ENCODE data around the gene CORO6.

CORO6 gene

DNA sequence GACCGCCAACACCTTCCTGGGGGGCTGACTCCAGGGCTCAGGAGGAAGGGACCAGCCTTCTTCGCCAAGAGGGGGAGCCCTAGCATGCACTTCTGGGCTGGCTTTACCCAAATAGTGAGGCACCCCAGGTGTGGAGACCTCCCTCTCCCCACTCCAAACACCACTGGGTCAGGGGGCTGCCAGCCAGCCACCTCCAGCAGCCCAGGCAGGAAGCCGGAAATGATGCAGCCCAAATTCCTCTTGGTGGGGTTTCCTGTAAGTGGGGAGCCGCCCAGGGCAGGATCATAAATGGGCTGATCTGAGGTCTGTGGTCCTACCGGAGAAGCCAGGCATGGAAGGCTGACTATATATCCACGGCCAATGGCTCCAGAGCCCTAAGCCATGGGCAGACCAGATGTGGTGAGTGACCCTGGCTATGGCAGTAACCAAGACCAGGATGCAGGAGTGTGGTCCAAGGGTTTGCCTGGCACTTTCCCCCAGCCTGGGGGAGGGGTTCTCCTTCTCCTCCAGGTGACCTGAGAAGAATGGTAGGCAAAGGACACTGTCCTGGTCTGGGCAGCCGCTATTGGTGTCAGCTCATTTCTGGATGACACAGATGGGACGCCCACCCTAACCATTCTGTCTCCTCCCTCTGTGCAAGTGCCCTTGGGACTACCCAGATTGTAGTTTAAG is 37.5 kb downstream of the CORO6 start:
- Histone ChIP-seq H3K4me3 (ENCODE audit: insufficient read depth, low read depth, low read length, poor library complexity, severe bottlenecking) (no peak overlapping the region), H3K36me3 (ENCODE audit: control insufficient read depth, insufficient read depth, low read length) (peaks cover 13% of the 10 kb centered on the region), H3K27ac (ENCODE audit: insufficient read depth, low read length, poor library complexity, severe bottlenecking) (peak overlapping the region; percentile 45), H3K27me3 (replicated peaks; ENCODE audit: control insufficient read depth, insufficient read depth, low read length, poor library complexity, severe bottlenecking) (no peaks in the 10 kb centered on the region), H3K9me3 (ENCODE audit: control insufficient read depth, low read length) (no peaks in the 10 kb centered on the region), H3K4me1 (ENCODE audit: control insufficient read depth, insufficient read depth, low read length, poor library complexity, severe bottlenecking) (peaks cover 45% of the 10 kb centered on the region)
- peak in 2 of 3 donors; percentile 15 to 26 for DNase-seq

DNA sequence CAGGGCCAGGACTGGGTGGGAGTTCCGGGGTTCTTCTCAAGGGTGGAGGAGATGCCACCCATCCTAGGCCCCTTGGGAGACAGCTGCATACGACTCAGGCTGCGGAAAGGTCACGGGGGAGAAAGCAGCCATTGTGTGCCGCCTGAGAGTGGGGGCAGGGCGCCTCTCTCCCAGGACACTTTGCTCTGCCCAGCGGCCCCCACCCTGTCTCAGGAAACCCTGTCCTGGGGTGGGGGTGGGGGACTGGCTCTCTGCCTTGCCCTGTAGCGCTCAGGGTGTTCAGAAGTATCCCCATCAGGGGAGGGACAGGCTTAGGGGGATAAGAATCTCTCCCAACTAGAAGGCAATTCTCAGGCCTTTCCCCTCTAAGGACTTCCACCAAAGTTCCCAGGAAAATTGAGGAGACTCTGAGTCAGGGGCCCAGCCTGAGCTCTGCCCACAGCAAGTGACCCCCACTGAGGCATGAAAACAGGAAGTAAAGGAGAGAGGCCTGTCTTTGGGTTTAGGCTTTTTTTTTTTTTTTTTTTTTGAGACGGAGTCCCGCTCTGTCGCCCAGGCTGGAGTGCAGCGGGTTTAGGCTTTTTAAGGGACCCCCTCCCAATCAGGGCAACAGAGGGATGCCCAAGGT is 38.1 kb downstream of the CORO6 start:
- Histone ChIP-seq H3K9me3 (ENCODE audit: control insufficient read depth, low read length) (no peaks in the 10 kb centered on the region), H3K36me3 (ENCODE audit: control insufficient read depth, insufficient read depth, low read length) (peaks cover 13% of the 10 kb centered on the region), H3K4me3 (ENCODE audit: insufficient read depth, low read depth, low read length, poor library complexity, severe bottlenecking) (no peak overlapping the region), H3K27ac (ENCODE audit: insufficient read depth, low read length, poor library complexity, severe bottlenecking) (peak overlapping the region; percentile 45), H3K27me3 (replicated peaks; ENCODE audit: control insufficient read depth, insufficient read depth, low read length, poor library complexity, severe bottlenecking) (no peaks in the 10 kb centered on the region), H3K4me1 (ENCODE audit: control insufficient read depth, insufficient read depth, low read length, poor library complexity, severe bottlenecking) (peaks cover 41% of the 10 kb centered on the region)
- no peak for DNase-seq

GRCh38 chr17:29583324-29584248 is 39.1 kb downstream of the CORO6 start:
- no peaks in the 10 kb centered on the region for H3K9me3 ChIP-seq (ENCODE audit: control insufficient read depth, low read length)
- no peak overlapping the region for H3K27ac ChIP-seq (ENCODE audit: insufficient read depth, low read length, poor library complexity, severe bottlenecking)
- H3K4me3 ChIP-seq (ENCODE audit: insufficient read depth, low read depth, low read length, poor library complexity, severe bottlenecking): no peak overlapping the region
- peaks cover 16% of the 10 kb centered on the region for H3K36me3 ChIP-seq (ENCODE audit: control insufficient read depth, insufficient read depth, low read length)
- DNase-seq: no peak
- no peaks in the 10 kb centered on the region for H3K27me3 ChIP-seq (replicated peaks; ENCODE audit: control insufficient read depth, insufficient read depth, low read length, poor library complexity, severe bottlenecking)
- peaks cover 39% of the 10 kb centered on the region for H3K4me1 ChIP-seq (ENCODE audit: control insufficient read depth, insufficient read depth, low read length, poor library complexity, severe bottlenecking)

- DNase-seq: no peak
- H3K36me3 ChIP-seq (ENCODE audit: control insufficient read depth, insufficient read depth, low read length): peaks cover 23% of the 10 kb centered on the region
- H3K4me3 ChIP-seq (ENCODE audit: insufficient read depth, low read depth, low read length, poor library complexity, severe bottlenecking): no peak overlapping the region
- H3K4me1 ChIP-seq (ENCODE audit: control insufficient read depth, insufficient read depth, low read length, poor library complexity, severe bottlenecking): peaks cover 31% of the 10 kb centered on the region
- H3K9me3 ChIP-seq (ENCODE audit: control insufficient read depth, low read length): no peaks in the 10 kb centered on the region
- no peaks in the 10 kb centered on the region for H3K27me3 ChIP-seq (replicated peaks; ENCODE audit: control insufficient read depth, insufficient read depth, low read length, poor library complexity, severe bottlenecking)
- H3K27ac ChIP-seq (ENCODE audit: insufficient read depth, low read length, poor library complexity, severe bottlenecking): no peak overlapping the region
Observed at GRCh38 chr17:29582772-29583171, 39.9 kb downstream of the CORO6 start.

GRCh38 chr17:29582254-29582765 is 40.4 kb downstream of the CORO6 start:
- no peak overlapping the region for H3K4me3 ChIP-seq (ENCODE audit: insufficient read depth, low read depth, low read length, poor library complexity, severe bottlenecking)

DNA sequence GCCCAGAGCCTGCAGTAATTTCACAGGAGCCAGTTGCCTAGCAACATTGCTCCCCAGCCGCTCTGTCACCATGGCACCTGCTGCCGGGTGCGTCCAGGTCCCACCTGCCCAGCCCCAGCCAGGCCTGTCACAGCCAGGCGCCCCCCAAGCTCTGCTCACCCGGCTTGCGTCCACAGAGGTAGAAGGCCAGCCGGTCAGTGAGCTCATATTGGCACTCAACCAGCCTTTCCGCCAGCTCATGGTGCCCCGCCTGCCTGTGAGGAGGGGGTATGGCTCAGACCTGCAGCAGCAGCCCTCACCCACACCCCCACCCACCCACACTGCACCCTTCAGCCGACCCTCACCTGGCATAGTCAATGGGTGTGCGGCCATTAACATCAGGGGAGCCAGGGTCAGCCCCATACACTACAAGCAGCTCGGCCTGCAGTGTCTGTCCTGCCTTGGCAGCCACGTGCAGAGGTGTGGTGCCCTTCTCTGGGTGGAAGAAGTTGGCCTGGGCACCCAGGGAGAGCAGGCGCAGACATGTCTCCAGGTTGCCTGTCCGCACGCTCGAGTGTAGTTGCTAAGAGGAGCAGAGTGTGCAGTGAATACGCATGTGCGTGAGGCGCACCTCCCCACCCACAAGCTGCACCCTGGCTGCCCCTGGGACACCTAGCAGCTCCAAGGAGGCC is 41.0 kb downstream of the CORO6 start:
- H3K27ac ChIP-seq (ENCODE audit: insufficient read depth, low read length, poor library complexity, severe bottlenecking): no peak overlapping the region
- no peak overlapping the region for H3K4me3 ChIP-seq (ENCODE audit: insufficient read depth, low read depth, low read length, poor library complexity, severe bottlenecking)
- no peaks in the 10 kb centered on the region for H3K27me3 ChIP-seq (replicated peaks; ENCODE audit: control insufficient read depth, insufficient read depth, low read length, poor library complexity, severe bottlenecking)
- H3K9me3 ChIP-seq (ENCODE audit: control insufficient read depth, low read length): no peaks in the 10 kb centered on the region
- no peak for DNase-seq
- peaks cover 34% of the 10 kb centered on the region for H3K36me3 ChIP-seq (ENCODE audit: control insufficient read depth, insufficient read depth, low read length)
- H3K4me1 ChIP-seq (ENCODE audit: control insufficient read depth, insufficient read depth, low read length, poor library complexity, severe bottlenecking): peaks cover 27% of the 10 kb centered on the region

More at GRCh38 chr17:29582254-29582765, 40.4 kb downstream of the CORO6 start:
- no peak overlapping the region for H3K27ac ChIP-seq (ENCODE audit: insufficient read depth, low read length, poor library complexity, severe bottlenecking)
- peaks cover 27% of the 10 kb centered on the region for H3K4me1 ChIP-seq (ENCODE audit: control insufficient read depth, insufficient read depth, low read length, poor library complexity, severe bottlenecking)
- H3K27me3 ChIP-seq (replicated peaks; ENCODE audit: control insufficient read depth, insufficient read depth, low read length, poor library complexity, severe bottlenecking): no peaks in the 10 kb centered on the region
- peaks cover 28% of the 10 kb centered on the region for H3K36me3 ChIP-seq (ENCODE audit: control insufficient read depth, insufficient read depth, low read length)
- H3K9me3 ChIP-seq (ENCODE audit: control insufficient read depth, low read length): no peaks in the 10 kb centered on the region
- DNase-seq: no peak

DNA sequence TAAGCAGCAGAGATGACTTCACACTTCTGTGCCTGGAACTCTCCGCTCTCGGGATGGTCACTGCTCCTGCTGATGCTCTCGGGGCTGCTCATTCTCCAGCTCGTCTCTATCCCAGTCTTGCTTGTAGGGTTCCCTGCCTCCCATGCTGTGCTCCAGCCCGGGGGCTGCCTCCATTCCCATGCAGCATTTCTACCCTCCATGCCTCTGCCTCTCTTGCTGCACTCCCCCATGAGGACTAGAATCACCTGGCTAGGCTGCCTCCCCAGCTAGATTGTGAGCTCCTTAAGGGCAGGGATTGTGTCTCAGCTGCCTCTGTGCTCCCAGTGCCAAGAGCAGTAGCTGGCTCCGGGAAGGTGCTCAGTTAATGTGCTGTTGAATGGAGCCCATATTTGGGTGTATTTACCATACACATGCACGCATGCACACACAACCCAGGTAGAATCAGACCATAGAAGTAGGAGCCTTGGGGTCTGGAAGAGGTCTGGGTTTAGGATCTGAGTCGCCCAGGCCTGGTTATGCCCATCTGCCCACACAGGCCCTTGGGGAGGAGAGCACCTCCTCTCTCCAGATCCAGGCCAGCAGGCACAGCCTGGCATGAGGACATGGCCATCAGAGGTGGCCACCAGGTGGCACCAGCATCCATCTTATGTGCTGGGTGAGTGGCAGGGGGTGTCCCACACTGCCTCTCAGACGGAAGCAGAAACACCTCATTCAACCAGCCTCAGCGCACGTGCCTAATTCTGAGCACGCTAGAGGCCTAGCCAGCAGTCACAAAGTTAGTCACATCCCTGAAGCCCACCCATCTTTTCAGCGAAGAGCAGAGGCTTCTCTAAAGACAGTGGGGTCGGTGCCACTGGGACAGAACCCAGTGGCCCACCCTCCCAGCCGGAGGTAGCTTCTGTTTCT is 42.6 kb downstream of the CORO6 start:
- peaks cover 48% of the 10 kb centered on the region for H3K36me3 ChIP-seq (ENCODE audit: control insufficient read depth, insufficient read depth, low read length)
- no peak overlapping the region for H3K4me3 ChIP-seq (ENCODE audit: insufficient read depth, low read depth, low read length, poor library complexity, severe bottlenecking)
- peak overlapping the region; percentile 35 for H3K27ac ChIP-seq (ENCODE audit: insufficient read depth, low read length, poor library complexity, severe bottlenecking)
- DNase-seq: peak; percentile 78 to 83 (median 80)
- H3K4me1 ChIP-seq (ENCODE audit: control insufficient read depth, insufficient read depth, low read length, poor library complexity, severe bottlenecking): peaks cover 18% of the 10 kb centered on the region
- H3K27me3 ChIP-seq (replicated peaks; ENCODE audit: control insufficient read depth, insufficient read depth, low read length, poor library complexity, severe bottlenecking): no peaks in the 10 kb centered on the region
- H3K9me3 ChIP-seq (ENCODE audit: control insufficient read depth, low read length): no peaks in the 10 kb centered on the region

GRCh38 chr17:29578626-29579485 is 43.9 kb downstream of the CORO6 start:
- no peaks in the 10 kb centered on the region for H3K27me3 ChIP-seq (replicated peaks; ENCODE audit: control insufficient read depth, insufficient read depth, low read length, poor library complexity, severe bottlenecking)
- no peak for DNase-seq
- H3K4me1 ChIP-seq (ENCODE audit: control insufficient read depth, insufficient read depth, low read length, poor library complexity, severe bottlenecking): peaks cover 6% of the 10 kb centered on the region
- no peak overlapping the region for H3K4me3 ChIP-seq (ENCODE audit: insufficient read depth, low read depth, low read length, poor library complexity, severe bottlenecking)
- peaks cover 61% of the 10 kb centered on the region for H3K36me3 ChIP-seq (ENCODE audit: control insufficient read depth, insufficient read depth, low read length)
- no peak overlapping the region for H3K27ac ChIP-seq (ENCODE audit: insufficient read depth, low read length, poor library complexity, severe bottlenecking)
- no peaks in the 10 kb centered on the region for H3K9me3 ChIP-seq (ENCODE audit: control insufficient read depth, low read length)
